HG03159 (cell line): ENCODE measurements around the gene EXOC1.
"Not testable (repeated sequence)": the region's sequence is repeated elsewhere in the genome, so short reads cannot be mapped to it uniquely, and the experiment has no call there.

Experiments
- ATAC-seq: cut with Tn5 transposase; IDR thresholded peaks from one replicate; pipeline ENCODE4 v1.9.1; 2021; ENCODE audit warnings: mild to moderate bottlenecking, moderate library complexity; ENCODE audit not compliant: unreplicated experiment

The EXOC1 gene

DNA sequence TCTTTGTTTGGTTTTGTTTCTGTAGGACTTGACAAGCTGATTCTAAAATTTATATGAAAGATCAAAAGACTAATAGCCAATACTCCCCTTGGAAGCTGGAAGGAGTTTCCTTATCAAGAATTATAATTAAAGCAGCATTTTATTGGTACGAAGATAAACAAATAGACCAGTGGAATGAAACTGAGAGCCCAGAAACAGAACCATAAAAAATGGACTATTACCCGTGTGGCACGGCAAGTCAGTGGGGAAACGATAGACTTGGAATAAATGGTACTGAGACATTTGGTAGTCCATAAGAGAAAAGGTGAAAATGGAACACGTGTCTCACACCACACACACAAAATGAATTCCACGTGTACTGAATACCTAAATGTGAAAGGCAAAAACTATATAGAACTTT, 52.9 kb downstream of the EXOC1 start:
- no peak for ATAC-seq

DNA sequence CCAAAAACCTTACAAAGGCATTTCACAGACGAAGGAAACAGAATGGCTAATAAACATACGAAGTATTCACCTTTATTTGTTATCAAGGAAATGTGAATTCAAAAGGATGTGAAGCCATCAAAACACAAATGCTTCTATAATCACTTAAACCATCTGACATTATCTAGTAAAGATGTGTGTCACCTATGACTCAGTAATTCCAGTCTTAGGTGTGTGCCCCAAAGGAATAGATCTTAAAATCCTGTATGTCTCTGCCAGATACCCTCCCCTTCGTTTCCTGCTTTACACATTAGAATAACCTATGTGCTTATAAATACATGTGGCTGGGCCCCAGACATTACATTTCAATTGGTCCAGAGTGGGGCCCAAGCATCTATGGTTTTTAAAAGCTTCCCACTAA, 53.5 kb downstream of the EXOC1 start:
- no peak for ATAC-seq

DNA sequence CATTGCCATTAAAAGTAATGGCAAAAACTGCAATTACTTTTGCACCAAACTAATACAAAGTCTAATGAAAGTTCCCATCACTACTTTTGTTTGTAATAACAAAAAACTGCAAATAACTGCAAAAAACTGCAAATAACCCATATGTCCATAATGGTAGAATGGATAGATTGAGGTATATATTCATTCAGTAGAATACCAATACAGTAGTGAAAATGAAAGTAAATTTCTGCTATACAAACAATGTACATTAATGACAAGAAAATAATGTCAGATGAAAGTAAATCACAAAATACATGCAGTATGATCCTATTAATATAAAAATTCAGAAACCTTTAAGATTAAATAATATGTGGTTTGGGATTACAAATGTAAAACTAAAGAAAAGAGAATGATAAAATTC, 54.0 kb downstream of the EXOC1 start:
- no peak for ATAC-seq

DNA sequence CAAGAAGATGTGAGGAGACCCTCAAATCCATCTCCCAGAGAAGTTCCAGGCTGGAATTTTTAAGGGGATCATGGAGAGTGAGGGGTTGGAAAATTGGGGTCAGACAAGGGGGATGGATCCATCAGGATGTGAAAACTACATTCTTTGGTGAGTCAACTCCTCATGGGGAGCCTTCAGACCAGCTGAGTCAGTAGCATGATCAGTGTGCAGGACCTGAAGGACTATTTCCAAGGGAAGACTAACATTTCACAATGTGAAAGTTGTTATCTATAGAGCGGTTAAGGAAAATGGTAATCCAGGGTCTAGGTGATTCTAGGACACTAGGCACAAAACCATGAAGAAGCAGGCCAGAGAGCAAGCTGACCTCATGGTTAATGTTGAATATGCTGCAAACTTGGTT, 56.7 kb downstream of the EXOC1 start:
- ATAC-seq: no peak

DNA sequence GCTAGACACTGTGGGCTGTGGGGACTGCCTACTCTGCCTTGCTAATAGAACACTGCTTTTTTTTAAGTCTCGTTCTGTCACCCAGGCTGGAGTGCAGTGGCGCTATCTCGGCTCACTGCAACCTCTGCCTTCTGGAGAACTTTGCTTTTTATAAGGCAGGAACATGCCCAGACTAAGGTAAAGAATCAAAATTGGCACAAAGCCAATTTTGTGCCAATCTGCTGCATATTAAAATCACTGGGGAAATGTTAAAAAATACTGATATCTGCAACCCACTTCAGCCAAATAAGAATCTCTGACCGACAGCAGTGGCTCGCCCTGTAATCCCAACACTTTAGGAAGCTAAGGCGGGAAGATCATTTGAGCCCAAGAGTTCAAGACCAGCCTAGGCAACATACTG, 58.8 kb downstream of the EXOC1 start:
- ATAC-seq: no peak

DNA sequence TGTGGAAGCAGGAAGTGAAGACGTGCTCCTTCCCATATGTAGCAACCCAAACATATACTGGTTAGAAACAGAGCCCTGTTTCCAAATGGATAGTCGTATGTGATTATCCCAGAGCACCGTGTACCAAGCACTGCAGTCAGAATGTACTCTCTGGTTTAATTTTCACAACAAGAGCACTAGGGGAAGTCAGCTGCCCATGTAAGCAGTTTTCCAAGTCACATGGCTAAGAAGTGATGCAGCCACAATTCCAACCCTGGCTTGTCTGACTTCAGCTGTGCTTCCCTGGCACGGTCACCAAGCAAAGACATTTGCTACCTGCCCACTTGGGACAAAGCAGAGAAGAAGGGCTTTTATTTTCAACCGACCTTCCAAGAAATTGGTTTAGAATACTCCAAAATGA, 67.1 kb downstream of the EXOC1 start:
- no peak for ATAC-seq

DNA sequence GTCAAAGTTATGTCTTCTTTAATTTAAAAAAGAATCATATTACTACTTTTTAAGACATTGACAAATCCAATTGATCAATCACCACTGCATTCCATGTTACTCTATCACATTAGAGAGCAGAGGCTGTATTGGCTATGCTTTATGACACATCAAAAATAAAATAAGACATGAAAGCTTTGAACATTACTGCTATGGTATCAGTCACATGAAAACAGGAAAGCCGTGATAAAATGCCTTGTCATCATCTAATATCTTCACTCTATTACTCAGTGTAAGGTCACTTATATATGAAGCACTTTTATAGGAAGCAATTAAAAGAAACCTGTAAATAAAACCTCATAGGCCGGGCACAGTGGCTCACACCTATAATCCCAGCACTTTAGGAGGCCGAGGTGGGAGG, 67.6 kb downstream of the EXOC1 start:
- no peak for ATAC-seq

DNA sequence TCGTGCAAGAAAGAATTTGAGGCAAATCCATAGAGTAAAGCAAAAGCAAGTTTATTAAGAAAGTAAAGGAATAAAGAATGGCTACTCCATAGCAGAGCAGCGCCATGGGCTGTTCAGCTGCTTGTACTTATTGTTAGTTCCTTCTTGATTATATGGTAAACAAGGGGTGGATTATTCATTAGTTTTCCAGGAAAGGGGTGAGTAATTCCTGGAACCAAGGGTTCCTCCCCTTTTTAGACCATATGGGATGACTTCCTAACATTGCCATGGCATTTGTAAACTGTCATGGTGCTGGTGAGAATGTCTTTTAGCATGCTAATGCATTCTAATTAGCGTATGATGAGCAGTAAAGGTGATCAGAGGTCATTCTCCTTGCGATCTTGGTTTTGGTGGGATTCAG, 71.8 kb downstream of the EXOC1 start:
- ATAC-seq: no peak

DNA sequence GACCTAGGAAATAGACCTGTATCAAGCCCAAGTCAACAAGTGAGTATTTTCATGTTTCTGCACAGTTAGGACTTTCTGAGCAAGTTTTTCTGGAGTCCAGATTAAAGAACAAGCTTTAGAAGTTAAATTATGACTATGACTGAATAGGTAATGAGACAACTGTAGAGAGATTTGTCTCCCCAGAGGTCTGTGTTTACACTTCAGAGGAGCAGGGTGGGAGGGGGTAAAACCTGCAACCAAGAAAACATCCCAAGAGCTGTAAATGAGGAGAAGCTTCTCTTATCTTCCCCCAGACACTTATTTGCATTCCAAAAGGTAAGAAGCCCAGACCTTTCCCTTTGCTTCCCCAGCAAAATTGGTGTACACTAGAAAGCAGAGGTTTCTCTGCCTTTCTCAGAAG, 73.2 kb downstream of the EXOC1 start:
- ATAC-seq: no peak

DNA sequence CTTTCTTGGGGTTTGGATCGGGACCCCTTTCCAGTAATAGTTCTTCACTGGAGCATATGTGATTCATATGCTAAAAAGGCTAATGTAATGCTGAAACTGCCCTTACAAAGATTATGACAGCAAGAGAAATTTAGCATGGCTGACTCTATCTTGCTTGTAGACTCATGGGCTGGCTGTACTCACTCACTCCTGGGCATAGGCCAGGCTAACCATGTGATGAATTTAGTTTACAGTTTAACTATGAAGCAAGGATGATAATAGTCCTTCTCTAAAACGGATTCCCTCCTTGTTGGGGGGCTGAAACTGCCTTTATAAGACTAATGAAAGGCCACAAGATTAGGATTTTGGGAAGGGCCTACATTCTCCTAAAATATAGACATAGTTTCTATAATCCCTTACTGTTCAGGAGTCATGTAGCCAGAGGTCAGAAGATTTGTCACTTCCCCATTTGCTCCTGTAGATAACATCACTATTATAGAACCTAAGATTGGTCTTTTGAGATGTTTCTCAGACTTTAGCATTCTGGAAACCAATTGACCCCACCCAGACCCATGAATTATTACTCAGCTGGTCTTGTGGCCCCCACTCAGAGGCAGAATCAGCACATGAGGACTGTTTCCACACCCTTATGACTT, 74.5 kb downstream of the EXOC1 start:
- ATAC-seq: no peak

DNA sequence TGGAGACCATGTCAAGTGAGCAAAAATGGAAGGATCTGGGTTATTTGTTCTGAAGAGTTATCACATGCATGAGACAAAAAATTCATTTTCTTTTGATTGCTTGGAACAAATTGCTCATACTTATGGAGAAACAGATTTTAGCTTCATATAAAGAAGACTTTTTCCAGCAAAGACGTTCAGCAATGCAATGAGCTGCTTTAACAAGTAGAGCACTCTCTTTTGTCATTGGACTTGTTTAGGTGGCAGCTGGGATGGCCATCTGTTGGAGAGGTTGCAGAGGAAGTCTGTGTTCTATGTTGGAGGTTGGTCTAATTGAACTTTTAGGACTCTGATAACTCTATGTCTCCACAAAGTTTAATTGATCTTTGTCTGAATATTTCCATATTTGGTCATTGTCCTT, 75.4 kb downstream of the EXOC1 start:
- ATAC-seq: no peak

DNA sequence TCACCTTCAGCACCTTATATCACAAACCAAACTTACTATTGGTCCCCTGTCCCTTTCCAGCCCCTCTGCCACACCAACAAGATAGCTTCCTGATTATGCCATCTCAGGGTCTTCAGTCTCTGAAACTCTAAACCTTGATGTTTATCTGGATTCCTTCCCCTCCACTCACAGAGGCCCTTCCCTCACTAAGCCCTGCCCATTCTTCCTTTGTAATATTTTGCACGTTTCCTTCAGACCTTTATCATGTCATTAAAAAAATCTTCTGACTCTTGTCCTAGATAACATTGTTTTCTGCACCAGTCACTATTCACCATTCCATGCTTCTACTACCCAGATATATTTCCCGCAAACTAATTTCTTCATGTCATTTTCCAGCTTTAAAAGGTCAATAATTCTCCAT, 77.6 kb downstream of the EXOC1 start:
- no peak for ATAC-seq

DNA sequence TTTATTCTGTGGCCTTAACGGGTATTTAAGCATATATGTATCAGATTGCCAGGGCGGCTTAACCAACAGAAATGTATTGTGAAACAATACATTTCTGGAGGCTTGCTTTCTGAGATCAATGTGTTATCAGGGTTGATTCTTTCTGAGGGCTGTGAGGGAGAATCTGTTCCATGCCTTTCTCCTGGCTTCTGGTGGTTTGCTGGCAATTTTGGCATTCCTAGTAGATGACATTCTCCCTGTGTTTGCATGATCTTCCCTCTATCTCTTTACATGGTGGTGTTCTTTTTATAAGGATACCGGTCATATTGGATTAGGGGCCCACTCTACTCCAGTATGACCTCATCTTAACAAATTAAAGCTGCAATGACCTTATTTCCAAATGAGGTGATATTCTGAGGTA, 78.4 kb downstream of the EXOC1 start:
- no peak for ATAC-seq

DNA sequence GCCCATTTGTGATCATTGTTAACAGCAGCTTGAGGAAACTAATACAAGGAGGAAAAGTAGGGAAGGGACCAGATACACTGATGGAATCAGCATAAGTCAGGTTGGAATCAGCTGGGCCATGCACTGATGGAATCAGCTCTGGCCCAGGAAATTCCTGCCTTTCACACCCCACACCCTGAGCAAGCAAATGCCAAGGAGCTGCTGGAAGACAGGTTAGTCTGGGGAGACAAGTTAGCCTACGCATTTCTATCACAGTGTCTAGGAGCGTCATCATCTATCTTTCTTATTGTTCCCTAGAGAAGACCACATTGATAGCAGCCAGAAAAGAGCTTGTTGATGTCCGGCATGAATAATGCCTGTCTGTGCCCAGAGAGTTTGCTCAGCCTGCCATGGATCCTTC, 79.1 kb downstream of the EXOC1 start:
- no peak for ATAC-seq

DNA sequence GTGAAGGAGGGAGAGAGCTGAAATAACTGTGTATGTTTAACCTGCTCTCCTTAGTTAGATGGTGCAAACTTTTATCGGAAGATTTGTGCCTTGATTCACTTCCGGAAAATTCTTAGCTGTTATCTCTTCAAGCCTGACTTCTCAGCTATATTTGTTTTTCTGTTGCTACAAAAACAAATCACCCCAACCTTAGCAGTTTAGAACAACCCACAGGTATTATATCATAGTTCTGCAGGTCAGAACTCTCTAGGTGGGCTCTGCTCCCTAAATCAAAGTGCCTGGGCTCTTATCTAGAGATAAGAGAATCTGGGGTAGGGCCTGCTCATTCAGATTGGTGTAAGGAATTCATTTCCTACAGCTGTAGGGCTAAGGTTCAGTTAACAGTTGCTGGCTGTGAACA, 80.2 kb downstream of the EXOC1 start:
- no peak for ATAC-seq

DNA sequence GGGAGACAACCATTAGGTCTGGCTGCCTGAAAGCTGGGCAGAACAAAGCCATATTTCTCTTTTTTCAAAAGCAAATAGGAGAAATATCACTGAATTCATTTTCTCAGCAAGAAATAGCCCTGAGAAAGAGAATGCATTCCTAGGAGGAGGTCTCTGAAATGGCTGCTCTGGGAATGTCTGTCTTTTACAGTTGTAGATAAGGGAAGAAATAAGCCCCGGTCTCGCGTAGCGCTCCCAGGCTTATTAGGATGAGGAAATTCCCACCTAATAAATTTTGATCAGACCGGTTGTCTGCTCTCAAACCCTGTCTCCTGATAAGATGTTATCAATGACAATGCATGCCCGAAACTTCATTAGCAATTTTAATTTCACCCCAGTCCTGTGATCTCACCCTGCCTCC, 82.5 kb downstream of the EXOC1 start:
- ATAC-seq: not testable (repeated sequence)

DNA sequence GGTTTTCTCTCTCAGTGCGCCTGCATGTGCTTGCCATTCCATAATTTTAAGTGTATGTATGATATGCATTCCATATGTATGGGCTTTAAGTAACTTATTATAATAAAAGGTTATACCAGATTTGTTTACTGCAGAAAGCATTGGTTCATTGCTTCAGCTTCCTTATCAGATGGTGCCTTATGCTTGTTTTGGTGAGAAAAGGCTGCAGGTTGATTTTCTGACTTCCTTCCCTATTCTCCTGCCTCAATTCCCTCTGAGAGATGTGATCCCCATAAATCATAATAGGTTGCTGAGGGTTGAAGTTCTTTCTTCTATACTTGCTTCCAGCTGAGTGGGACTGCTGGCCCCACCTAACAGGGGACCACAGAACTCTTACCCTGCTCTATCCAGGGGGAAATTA, 85.0 kb downstream of the EXOC1 start:
- no peak for ATAC-seq

DNA sequence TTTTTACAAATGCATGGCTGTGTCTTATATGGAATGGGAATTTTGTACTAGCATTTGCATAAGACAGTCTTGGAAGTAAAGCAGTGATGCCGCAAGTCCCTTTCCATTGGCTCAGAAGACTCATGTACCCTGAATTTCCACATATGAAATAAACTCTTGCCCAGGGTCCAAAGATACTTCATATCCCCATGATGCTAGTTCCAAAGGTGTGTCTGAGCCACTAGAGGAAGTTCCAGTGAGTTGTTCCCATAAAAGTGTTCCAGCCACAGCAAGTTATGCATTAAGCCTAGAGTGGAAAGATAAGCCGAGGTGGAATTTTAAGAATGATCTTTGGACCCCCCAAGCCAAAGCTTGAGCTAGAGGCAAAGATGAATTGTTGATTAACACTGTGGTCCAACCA, 86.0 kb downstream of the EXOC1 start:
- no peak for ATAC-seq

DNA sequence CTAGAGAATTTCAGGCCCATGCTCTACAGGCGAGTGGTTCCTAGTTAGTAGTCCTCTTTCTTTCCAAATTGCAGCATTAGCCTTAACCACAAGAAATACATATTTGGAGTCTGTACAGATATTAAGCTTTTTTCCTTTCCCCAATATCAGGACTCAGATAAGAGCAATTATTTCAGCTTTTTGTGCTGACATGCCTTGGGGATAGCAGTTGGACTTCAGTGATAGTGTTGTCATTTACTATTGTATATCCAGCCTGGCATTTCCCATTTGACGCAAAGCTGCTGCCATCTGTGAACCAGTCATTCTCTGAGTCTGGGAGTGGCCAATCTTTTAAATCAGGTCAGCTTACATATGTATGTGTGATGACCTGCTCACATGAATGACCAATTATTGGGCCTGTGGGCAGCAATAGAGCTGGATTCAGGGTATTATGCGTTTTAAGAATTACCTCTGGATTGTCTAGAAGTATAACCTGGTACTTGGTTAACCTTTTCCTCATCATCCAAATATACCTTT, 88.5 kb downstream of the EXOC1 start:
- ATAC-seq: no peak

DNA sequence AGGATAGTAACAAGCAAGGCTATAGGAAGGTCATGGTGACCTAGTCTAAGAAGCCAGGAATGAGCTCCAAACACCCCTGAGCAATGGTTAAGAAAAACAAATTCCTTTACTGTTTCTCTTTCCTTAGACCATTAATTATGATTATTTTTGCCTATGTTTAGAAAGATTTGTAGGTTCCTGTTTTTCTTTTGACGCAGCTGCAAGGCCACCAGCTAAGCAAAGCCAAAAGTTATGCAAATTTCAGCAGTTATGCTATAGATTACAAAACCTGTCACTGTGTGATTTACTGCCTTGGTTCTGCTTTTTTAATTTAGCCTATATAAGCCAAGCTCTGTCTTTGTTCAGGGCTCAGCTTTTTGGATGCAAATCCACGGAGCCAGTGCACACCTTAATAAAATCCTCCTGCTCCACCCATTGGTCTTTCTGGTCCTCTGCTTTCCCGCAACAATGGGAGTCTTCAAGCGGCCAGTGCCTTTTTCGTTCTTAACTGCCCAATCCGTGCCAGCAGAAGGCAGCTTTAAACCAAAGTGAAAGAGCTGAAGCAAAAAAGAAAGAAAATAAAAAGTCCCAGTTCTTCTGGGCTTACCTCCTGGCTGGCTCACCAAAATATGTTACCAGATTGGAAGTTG, 93.9 kb downstream of the EXOC1 start:
- peak; percentile 54 for ATAC-seq

DNA sequence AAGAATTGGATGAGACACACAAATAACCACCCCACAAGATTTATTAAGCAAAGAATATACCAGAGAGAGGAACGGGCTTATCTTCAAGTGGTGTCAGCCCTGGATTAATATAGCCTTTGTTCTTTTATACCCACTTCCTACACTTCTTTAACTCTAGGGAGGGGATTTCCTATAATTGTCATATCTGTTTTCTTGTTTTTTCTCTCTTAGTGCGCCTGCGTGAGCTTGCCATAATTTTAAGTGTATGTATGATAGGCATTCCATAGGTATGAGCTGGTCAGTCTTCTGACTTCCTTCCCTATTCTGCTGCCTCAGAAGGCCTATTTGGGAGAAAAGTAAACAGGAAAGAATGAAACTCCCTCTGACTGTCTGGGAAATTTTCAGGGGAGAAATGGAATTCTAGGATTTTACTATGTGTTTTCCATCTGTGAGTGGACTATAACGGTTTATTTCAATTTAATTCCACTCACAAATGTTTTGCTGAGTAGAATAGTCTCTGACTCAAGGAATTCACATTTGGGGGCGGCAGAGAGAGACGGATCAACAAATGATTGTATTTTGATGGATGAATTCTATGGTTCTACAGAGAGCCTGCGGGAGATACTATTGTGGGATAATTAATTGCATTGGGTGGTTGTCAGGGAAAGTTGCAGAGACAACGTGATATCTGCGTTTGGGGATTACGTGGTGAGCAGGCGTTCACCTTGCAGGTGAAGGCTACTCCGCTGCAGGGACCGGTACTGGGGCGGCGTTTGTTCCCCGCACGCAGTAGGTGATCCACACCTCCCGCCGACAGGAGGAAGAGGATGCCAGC, 94.7 kb downstream of the EXOC1 start:
- ATAC-seq: peak; percentile 15
